ENCODE results near the gene MCU. TPM values are rescaled to one million over a fixed set of nuclear protein-coding genes. Genes with fewer than 3 reads are reported as not detected.

MCU gene
- total and polyA plus RNA-seq, 2 of the 4 experiments (the other 2 are of a cell fraction): 36.2 to 36.7 TPM

GRCh38 chr10:72910705-72911104 is 218.8 kb downstream of the MCU start:
- no peak overlapping the region for H3K27ac ChIP-seq (ENCODE audit: insufficient read depth, low read length)
- no peak overlapping the region for H3K23ac ChIP-seq (ENCODE audit: low read depth, low read length)
- no peak overlapping the region for H4K91ac ChIP-seq (ENCODE audit: insufficient read depth, low read depth, low read length)
- H3K4me2 ChIP-seq (ENCODE audit: low read depth, low read length): no peak overlapping the region
- H2AK5ac ChIP-seq (ENCODE audit: low read depth, low read length): no peak overlapping the region
- H4K8ac ChIP-seq (ENCODE audit: low read depth in 2 of 2, low read length in 2 of 2): no peak overlapping the region
- no peak overlapping the region for H2BK120ac ChIP-seq (ENCODE audit: low read depth, low read length)
- no peak overlapping the region for H2BK20ac ChIP-seq (ENCODE audit: low read depth, low read length)
- no peak overlapping the region for H2AK9ac ChIP-seq (replicated peaks; ENCODE audit: low read depth, low read length, poor library complexity)
- ChIA-PET CTCF (no interaction called here), POLR2A (ENCODE audit: unreplicated experiment) (no interaction called here)
- BruUV-seq (replicated peaks): no TSS peak
- H2AFZ ChIP-seq (replicated peaks; ENCODE audit: low read length, poor library complexity): no peak overlapping the region
- H2BK15ac ChIP-seq (ENCODE audit: low read depth, low read length): no peak overlapping the region
- no peaks in the 10 kb centered on the region for H3K9me1 ChIP-seq (ENCODE audit: insufficient read depth, low read length)
- no peaks in the 10 kb centered on the region for H4K20me1 ChIP-seq (ENCODE audit: insufficient read depth, low read length)
- dilution Hi-C loops (cut with HindIII; ENCODE audit: low sequenced_read_pairs, unreplicated experiment) (no loop called here), intact Hi-C loops (cut with micrococcal nuclease) (no loop called here), in situ Hi-C loops (cut with MboI; ENCODE audit: low sequenced_read_pairs) (no loop called here)
- no peak overlapping the region for H3K9ac ChIP-seq (ENCODE audit: low read depth, low read length)
- no peak overlapping the region for H3K4ac ChIP-seq (ENCODE audit: low read depth, low read length)
- H3K36me3 ChIP-seq (ENCODE audit: control insufficient read depth, insufficient read depth, low read length): no peaks in the 10 kb centered on the region
- H3K27me3 ChIP-seq (ENCODE audit: control insufficient read depth, insufficient read depth, low read length): no peaks in the 10 kb centered on the region
- H3K4me1 ChIP-seq (ENCODE audit: control insufficient read depth, insufficient read depth, low read length): peaks cover 2% of the 10 kb centered on the region; the same call in 1 of the 2 replicates
- H3K9me3 ChIP-seq (ENCODE audit: control insufficient read depth, insufficient read depth, low read length): no peaks in the 10 kb centered on the region
- ATAC-seq (ENCODE audit: low read depth) (no peak), DNase-seq (no peak)
- TF ChIP-seq USF2 (IDR thresholded peaks at IDR 0.05; ENCODE audit: low read depth, low read length): no peak
- TF ChIP-seq NFE2L2 (IDR thresholded peaks at IDR 0.05; ENCODE audit: low read depth, low read length): no peak
- no peak for TF ChIP-seq CEBPB (IDR thresholded peaks at IDR 0.05; ENCODE audit: low read depth, low read length)
- TF ChIP-seq CTCF (conservative IDR thresholded peaks at IDR 0.05; ENCODE audit: low read depth, low read length): no peak
- TF ChIP-seq RAD21 (IDR thresholded peaks at IDR 0.05; ENCODE audit: low read length): no peak
- TF ChIP-seq SMC3 (IDR thresholded peaks at IDR 0.05; ENCODE audit: low read depth, low read length): no peak
- TF ChIP-seq MXI1 (IDR thresholded peaks at IDR 0.05; ENCODE audit: borderline replicate concordance, low read depth, low read length): no peak
- no peak for TF ChIP-seq RCOR1 (IDR thresholded peaks at IDR 0.05; ENCODE audit: insufficient replicate concordance, low read length)
- no peak for TF ChIP-seq MAZ (IDR thresholded peaks at IDR 0.05; ENCODE audit: borderline replicate concordance, low read depth, low read length)
- TF ChIP-seq MAFK (IDR thresholded peaks at IDR 0.05; ENCODE audit: low read depth, low read length): no peak
- TF ChIP-seq BHLHE40 (IDR thresholded peaks at IDR 0.05; ENCODE audit: low read depth, low read length): no peak
- TF ChIP-seq POLR2A (IDR thresholded peaks at IDR 0.05; ENCODE audit: low read depth, low read length): no peak
- no peak for TF ChIP-seq CHD1 (IDR thresholded peaks at IDR 0.05; ENCODE audit: low read depth, low read length)
- TF ChIP-seq FOS (IDR thresholded peaks at IDR 0.05; ENCODE audit: low read depth, low read length): no peak
- no peak for TF ChIP-seq RFX5 (IDR thresholded peaks at IDR 0.05; ENCODE audit: low read depth, low read length)
- no peak for TF ChIP-seq ELK1 (IDR thresholded peaks at IDR 0.05; ENCODE audit: borderline replicate concordance, low read depth, low read length)
- no peak overlapping the region for H4K5ac ChIP-seq (ENCODE audit: low read depth, low read length)
- no peak overlapping the region for H3K18ac ChIP-seq (ENCODE audit: low read depth, low read length)
- H3K56ac ChIP-seq (ENCODE audit: extremely low read depth, insufficient read depth, low read length): no peak overlapping the region
- H3K79me1 ChIP-seq (ENCODE audit: low read depth in 1 of 2, low read length in 2 of 2): no peaks in the 10 kb centered on the region
- no peak overlapping the region for H3K4me3 ChIP-seq (ENCODE audit: insufficient read depth, low read depth, low read length)
- no peak overlapping the region for H2BK5ac ChIP-seq (ENCODE audit: low read depth, low read length, poor library complexity, severe bottlenecking)
- H3K14ac ChIP-seq (replicated peaks; ENCODE audit: low read depth, low read length): no peak overlapping the region

Data from IMR-90 (cell line).